Smooth muscle cell (in vitro differentiated cells): ENCODE measurements around the gene ZNF48. TPM values are rescaled to one million over a fixed set of nuclear protein-coding genes. Genes with fewer than 3 reads are reported as not detected.

Source experiments
- DNase-seq: peaks from one replicate; lab custom pipeline; 2025; ENCODE audit not compliant: unreplicated experiment; lab: John Stamatoyannopoulos, UW
- H2AFZ ChIP-seq: fragments of 200-600 bp; sonication (generic); 2 replicates; pipeline ENCODE4 v1.6.0; 2016; ENCODE audit warnings: antibody characterized with exemption, low read depth, mild to moderate bottlenecking
- H3F3A ChIP-seq: fragments of 200-600 bp; sonication (generic); 2 replicates; pipeline ENCODE4 v1.6.0; 2017; ENCODE audit warnings: antibody characterized with exemption, low read depth
- H3K27ac ChIP-seq: fragments of 200-600 bp; sonication (generic); 2 replicates; pipeline ENCODE4 v1.5.1; 2016; ENCODE audit warnings: low read depth, mild to moderate bottlenecking
- H3K27me3 ChIP-seq: fragments of 200-600 bp; sonication (generic); 2 replicates; pipeline ENCODE4 v1.6.1; 2016; ENCODE audit warnings: low read depth, mild to moderate bottlenecking
- H3K36me3 ChIP-seq: fragments of 200-600 bp; sonication (generic); 2 replicates; pipeline ENCODE4 v1.5.1; 2016; ENCODE audit warnings: low read depth
- H3K4me1 ChIP-seq: fragments of 200-600 bp; sonication (generic); 2 replicates; pipeline ENCODE4 v1.5.1; 2016; ENCODE audit warnings: low read depth
- H3K4me2 ChIP-seq: fragments of 200-600 bp; sonication (generic); 2 replicates; pipeline ENCODE4 v1.6.0; 2016; ENCODE audit warnings: mild to moderate bottlenecking
- H3K4me3 ChIP-seq: fragments of 200-600 bp; sonication (generic); 2 replicates; pipeline ENCODE4 v1.5.1; 2016; ENCODE audit warnings: mild to moderate bottlenecking
- H3K79me2 ChIP-seq: fragments of 200-600 bp; sonication (generic); 2 replicates; pipeline ENCODE4 v1.6.0; 2016; ENCODE audit warnings: low read depth, mild to moderate bottlenecking
- H3K9ac ChIP-seq: fragments of 200-600 bp; sonication (generic); 2 replicates; pipeline ENCODE4 v1.6.0; 2016; ENCODE audit warnings: low read depth
- H3K9me3 ChIP-seq: fragments of 200-600 bp; sonication (generic); replicated peaks from 2 replicates; pipeline ENCODE4 v1.5.1; 2016; ENCODE audit warnings: low read depth
- H4K20me1 ChIP-seq: fragments of 200-600 bp; sonication (generic); 2 replicates; pipeline ENCODE4 v1.6.0; 2016; ENCODE audit warnings: low read depth
- WGBS: methylation state at CpG from one replicate; pipeline ENCODE4 v1.1.7; 2016; ENCODE audit warnings: low lambda C conversion rate; 5-methylcytosine and 5-hydroxymethylcytosine counted together
- polyA plus RNA-seq: library from polyadenylated mRNA; unstranded; fragments of >200 nt; fragmentation: Nextera tagmentation; extraction: Ambion mirVana; gene quantifications from 2 replicates; pipeline ENCODE4 v1.2.1, GENCODE V29; 2016
- total RNA-seq: library from RNA; depleted of rRNA; stranded (reverse); fragments of >200 nt; gene quantifications from 2 replicates; pipeline ENCODE4 v1.2.3, GENCODE V29; 2014
- TF ChIP-seq, protein P1 (sequence below): fragments of 200-600 bp; sonication (generic); IDR thresholded peaks from 2 replicates; pipeline ENCODE4 v1.5.1; 2017; ENCODE audit warnings: borderline replicate concordance, mild to moderate bottlenecking, antibody characterized with exemption; ENCODE audit not compliant: insufficient read depth, poor library complexity, severe bottlenecking

ZNF48 gene
- total and polyA plus RNA-seq, 2 experiments from 2014 or later = 8.0 to 9.3 TPM

DNA sequence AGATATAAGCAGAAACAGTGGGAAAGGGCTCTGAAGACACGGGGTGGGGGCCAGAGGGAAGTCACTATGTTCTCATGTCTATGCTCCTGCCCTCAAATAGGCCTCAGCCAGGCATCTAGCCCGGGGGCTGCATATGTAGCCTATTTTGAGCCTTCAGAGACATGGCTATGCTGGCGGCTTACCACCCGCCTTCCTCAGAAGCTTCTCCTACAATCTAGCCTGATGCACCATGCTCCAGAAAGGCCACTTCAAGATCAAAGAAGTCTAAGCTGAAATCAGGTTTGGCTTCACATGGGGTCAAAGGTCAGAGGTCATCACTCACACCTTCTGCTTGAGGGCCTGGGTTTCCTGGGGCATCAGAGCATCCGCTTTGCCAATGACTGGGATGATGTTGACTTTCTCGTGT, 14.4 kb upstream of the ZNF48 start:
- Histone ChIP-seq H3F3A (no peaks in the 10 kb centered on the region), H3K4me3 (no peak overlapping the region), H2AFZ (no peak overlapping the region), H4K20me1 (peaks cover 5% of the 10 kb centered on the region), H3K27ac (no peak overlapping the region), H3K4me1 (peaks cover 11% of the 10 kb centered on the region), H3K9ac (no peak overlapping the region), H3K4me2 (no peak overlapping the region), H3K36me3 (no peaks in the 10 kb centered on the region), H3K27me3 (no peaks in the 10 kb centered on the region), H3K79me2 (no peaks in the 10 kb centered on the region), H3K9me3 (no peaks in the 10 kb centered on the region)
- no peak for DNase-seq
- TF ChIP-seq, protein P1, sequence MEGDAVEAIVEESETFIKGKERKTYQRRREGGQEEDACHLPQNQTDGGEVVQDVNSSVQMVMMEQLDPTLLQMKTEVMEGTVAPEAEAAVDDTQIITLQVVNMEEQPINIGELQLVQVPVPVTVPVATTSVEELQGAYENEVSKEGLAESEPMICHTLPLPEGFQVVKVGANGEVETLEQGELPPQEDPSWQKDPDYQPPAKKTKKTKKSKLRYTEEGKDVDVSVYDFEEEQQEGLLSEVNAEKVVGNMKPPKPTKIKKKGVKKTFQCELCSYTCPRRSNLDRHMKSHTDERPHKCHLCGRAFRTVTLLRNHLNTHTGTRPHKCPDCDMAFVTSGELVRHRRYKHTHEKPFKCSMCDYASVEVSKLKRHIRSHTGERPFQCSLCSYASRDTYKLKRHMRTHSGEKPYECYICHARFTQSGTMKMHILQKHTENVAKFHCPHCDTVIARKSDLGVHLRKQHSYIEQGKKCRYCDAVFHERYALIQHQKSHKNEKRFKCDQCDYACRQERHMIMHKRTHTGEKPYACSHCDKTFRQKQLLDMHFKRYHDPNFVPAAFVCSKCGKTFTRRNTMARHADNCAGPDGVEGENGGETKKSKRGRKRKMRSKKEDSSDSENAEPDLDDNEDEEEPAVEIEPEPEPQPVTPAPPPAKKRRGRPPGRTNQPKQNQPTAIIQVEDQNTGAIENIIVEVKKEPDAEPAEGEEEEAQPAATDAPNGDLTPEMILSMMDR = no peak
- WGBS = 93% methylated on average over 6 of the region's 6 CpGs

DNA sequence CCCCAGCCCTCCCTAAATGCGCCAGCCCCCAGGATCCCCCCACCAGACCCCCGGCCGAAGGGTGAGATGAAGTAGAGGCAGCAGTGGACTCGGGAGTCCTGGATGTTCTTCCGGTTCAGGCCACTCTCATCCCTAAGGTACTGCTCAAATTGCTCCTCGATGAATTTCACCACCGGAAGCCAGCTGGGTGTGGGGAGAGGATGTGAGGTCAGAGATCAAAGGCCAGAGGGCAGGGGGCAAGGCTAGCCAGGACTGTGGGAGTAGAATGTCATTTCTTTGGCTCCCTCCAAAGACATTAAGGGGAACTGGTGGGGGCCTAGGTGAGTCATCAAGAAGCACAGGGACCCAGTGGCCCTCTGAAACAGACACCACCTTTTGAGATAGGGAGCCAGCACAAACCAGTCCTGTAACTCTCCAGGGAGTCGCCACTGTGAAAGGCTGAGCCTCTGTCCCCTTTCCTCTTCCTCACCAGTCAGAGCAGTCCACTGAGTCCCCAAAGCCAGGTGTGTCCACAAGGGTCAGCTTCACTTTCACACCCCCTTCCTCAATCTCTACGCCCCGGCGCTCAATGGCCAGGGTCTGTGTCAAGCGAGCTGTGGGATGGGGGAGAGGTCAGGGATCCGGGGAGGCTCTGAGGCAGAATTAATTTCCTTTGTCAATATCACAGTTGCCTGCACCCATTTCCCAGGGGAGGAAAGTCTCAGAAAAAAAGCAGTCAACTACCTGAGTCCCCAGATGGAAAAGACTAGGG, 13.8 kb upstream of the ZNF48 start:
- H3K9me3 ChIP-seq = no peaks in the 10 kb centered on the region
- H3K4me1 ChIP-seq = peaks cover 9% of the 10 kb centered on the region
- no peak overlapping the region for H3K4me3 ChIP-seq
- DNase-seq = no peak
- WGBS = 95% methylated on average over 13 of the region's 13 CpGs
- no peak overlapping the region for H3K27ac ChIP-seq
- TF ChIP-seq, protein P1 = no peak
- no peak overlapping the region for H3K9ac ChIP-seq
- no peaks in the 10 kb centered on the region for H3F3A ChIP-seq
- H4K20me1 ChIP-seq = peaks cover 5% of the 10 kb centered on the region
- H3K27me3 ChIP-seq = no peaks in the 10 kb centered on the region
- no peaks in the 10 kb centered on the region for H3K36me3 ChIP-seq
- no peak overlapping the region for H2AFZ ChIP-seq
- H3K4me2 ChIP-seq = no peak overlapping the region
- no peaks in the 10 kb centered on the region for H3K79me2 ChIP-seq

DNA sequence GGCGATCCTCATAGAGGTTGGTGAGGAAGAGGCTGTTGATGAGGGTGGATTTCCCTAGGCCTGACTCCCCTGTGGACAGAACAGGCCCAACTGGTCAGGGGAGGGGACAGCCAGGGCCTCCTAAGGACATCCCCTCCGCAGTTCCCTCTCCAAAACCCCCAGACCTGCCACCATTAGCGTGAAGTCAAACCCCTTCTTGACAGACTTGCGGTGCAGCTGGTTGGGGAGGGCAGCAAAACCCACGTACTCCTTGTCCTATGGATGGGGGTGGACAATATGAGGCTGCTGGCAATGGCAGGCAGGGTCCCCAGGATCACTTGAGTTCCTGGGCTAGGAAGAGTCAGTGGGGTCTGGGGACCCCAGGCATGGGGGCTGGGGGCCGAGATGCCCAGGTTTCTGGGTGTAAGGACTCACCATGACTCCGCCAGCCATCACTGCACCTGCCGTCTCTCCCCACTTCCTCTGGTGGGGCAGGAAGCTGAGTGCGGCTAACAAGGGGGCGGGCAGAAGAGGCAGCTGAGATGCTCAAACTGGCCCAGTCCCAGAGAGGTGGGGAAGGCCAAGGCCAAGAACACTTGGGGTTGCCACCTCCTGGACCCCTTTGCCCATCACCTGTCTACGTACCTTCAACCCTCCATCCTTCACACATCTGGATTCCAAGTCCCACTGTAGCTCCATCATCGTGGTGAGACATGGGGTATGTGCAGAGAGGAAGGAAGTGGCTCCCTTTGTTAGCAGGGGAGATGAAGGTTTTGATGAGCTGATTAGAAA, 12.9 kb upstream of the ZNF48 start, which contains the start of gene SEPTIN1:
Gene SEPTIN1, minus strand, starts transcription at position 451 of the 771 bp plus-strand sequence. Its CDS starts 19 bp downstream, at position 432.
- H2AFZ ChIP-seq = no peak within 1 kb of the TSS
- H3K4me1 ChIP-seq = peaks cover 2% of the 10 kb centered on the region
- H3K9me3 ChIP-seq = no peaks in the 10 kb centered on the region
- no peaks in the 10 kb centered on the region for H3K27me3 ChIP-seq
- 87% methylated on average over 12 of the region's 12 CpGs for WGBS
- TF ChIP-seq, protein P1 = no peak
- no peak within 1 kb of the TSS for H3K27ac ChIP-seq
- H4K20me1 ChIP-seq = peaks cover 5% of the 10 kb centered on the region
- H3K79me2 ChIP-seq = no peaks in the 10 kb centered on the region
- no peak for DNase-seq
- H3F3A ChIP-seq = no peaks in the 10 kb centered on the region
- no peak within 1 kb of the TSS for H3K4me2 ChIP-seq
- H3K4me3 ChIP-seq = no peak within 1 kb of the TSS
- no peak within 1 kb of the TSS for H3K9ac ChIP-seq
- H3K36me3 ChIP-seq = no peaks in the 10 kb centered on the region
